ENCODE measurements around the gene NELL2.
A peak's percentile ranks its signal among the peaks of the same experiment; 100 is the strongest.

DNA sequence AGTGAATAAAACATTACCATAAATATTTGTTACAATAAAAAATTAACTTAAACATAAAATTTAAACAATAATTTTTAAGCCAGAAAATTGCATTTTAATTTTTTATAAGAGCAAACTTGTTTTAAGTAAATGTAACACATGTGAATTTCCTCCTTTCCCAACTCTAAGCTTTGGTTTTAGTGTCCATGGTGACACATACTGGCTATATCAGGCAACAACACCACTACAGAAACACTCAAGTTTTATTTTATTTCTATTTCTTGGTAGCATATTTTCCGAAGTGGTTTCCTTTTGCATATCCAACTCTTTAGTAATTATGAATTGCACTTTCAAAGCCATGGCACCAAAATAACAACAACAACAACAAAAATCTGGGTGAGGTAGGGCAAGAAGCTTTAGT, 2.2 kb downstream of the NELL2 start:
- TF ChIP-seq POLR2A (IDR thresholded peaks at IDR 0.05) (no peak), CTCF (IDR thresholded peaks at IDR 0.05) (peak in 4 of 6 experiments; percentile 25 to 56 (median 50))
